ACC112 (cell line): ENCODE measurements around the gene EPHA8.

ENCODE experiments used
- H2AFZ ChIP-seq: fragments of 200-600 bp; sonication (generic); one replicate; pipeline ENCODE4 v1.6.0; 2017; ENCODE audit warnings: antibody characterized with exemption, low read length; ENCODE audit not compliant: unreplicated experiment
- H3K27ac ChIP-seq: fragments of 200-600 bp; sonication (generic); 2 replicates; pipeline ENCODE4 v1.5.1; 2014; ENCODE audit warnings: low read depth, mild to moderate bottlenecking, antibody characterized with exemption, low read length, moderate library complexity
- H3K27me3 ChIP-seq: fragments of 200-600 bp; sonication (generic); 2 replicates; pipeline ENCODE4 v1.6.1; 2014; ENCODE audit warnings: mild to moderate bottlenecking, antibody characterized with exemption, low read length, moderate library complexity, mixed read lengths; ENCODE audit not compliant: insufficient read depth
- H3K36me3 ChIP-seq: fragments of 200-600 bp; sonication (generic); 2 replicates; pipeline ENCODE4 v1.6.1; 2016; ENCODE audit warnings: mild to moderate bottlenecking, antibody characterized with exemption, low read length, moderate library complexity, mixed read lengths; ENCODE audit not compliant: insufficient read depth
- H3K4me1 ChIP-seq: fragments of 200-600 bp; sonication (generic); one replicate; pipeline ENCODE4 v1.6.1; 2016; ENCODE audit warnings: low read length, mixed read lengths; ENCODE audit not compliant: insufficient read depth, unreplicated experiment, control insufficient read depth
- H3K4me3 ChIP-seq: fragments of 200-600 bp; sonication (generic); 2 replicates; pipeline ENCODE4 v1.5.1; 2014; ENCODE audit warnings: mild to moderate bottlenecking, low read depth, low read length
- H3K79me2 ChIP-seq: fragments of 200-600 bp; sonication (generic); one replicate; pipeline ENCODE4 v1.6.0; 2016; ENCODE audit warnings: low read length; ENCODE audit not compliant: control insufficient read depth, unreplicated experiment, insufficient read depth

Gene EPHA8

GRCh38 chr1:22526098-22526497 is 37.2 kb upstream of the EPHA8 start:
- Histone ChIP-seq H2AFZ (no peak overlapping the region), H3K36me3 (peaks cover 4% of the 10 kb centered on the region; the same call in 1 of the 2 replicates), H3K27me3 (no peaks in the 10 kb centered on the region), H3K4me3 (no peak overlapping the region), H3K27ac (no peak overlapping the region), H3K4me1 (no peaks in the 10 kb centered on the region), H3K79me2 (no peaks in the 10 kb centered on the region)

DNA sequence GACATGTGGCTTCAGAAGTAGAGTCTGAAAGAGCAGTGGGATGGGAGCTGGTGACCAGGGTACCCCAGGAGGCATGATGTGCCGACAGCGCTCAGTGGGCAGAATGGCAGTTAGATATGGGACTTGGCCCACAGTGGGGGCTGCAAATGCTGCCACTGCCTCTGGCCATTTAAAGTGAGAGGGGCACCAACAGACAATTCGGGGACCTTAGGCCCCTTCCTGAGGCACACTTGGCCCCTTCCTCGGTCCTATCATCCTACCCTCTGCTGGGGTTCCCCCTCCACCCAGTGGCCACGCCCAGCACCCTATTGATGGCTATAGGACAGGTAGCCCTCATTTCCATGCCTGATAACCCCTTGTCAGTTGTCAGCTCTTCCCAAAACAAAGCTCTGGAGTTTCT is 36.6 kb upstream of the EPHA8 start:
- no peaks in the 10 kb centered on the region for H3K79me2 ChIP-seq
- H2AFZ ChIP-seq, result no peak overlapping the region
- no peaks in the 10 kb centered on the region for H3K27me3 ChIP-seq
- H3K27ac ChIP-seq, result no peak overlapping the region
- H3K4me3 ChIP-seq, result no peak overlapping the region
- H3K4me1 ChIP-seq, result no peaks in the 10 kb centered on the region
- H3K36me3 ChIP-seq, result peaks cover 4% of the 10 kb centered on the region; the same call in 1 of the 2 replicates

DNA sequence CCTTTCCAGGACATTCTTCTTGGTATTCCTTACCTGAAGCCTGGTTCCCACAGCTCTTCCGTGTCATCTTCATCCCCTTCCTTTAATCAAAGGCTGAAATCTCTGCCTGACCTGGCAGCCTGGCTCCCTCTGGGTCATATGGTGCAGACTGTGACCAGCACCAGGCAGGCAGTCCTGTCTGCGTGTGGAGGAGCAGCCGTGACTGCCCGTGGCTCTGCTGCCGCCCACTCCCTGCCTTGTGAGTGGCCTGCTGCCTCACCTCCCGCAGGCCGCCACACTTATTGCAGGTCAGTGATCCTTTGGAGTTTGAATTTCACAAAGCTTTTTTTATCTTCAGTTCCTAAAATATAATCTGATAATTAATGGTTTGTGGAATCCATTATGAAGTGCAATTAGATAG is 36.2 kb upstream of the EPHA8 start:
- Histone ChIP-seq H3K79me2 (no peaks in the 10 kb centered on the region), H3K4me3 (no peak overlapping the region), H3K36me3 (peaks cover 3% of the 10 kb centered on the region; the same call in 1 of the 2 replicates), H2AFZ (no peak overlapping the region), H3K4me1 (no peaks in the 10 kb centered on the region), H3K27ac (no peak overlapping the region), H3K27me3 (no peaks in the 10 kb centered on the region)

- Histone ChIP-seq H3K36me3 (no peaks in the 10 kb centered on the region), H3K79me2 (no peaks in the 10 kb centered on the region), H2AFZ (no peak overlapping the region), H3K27me3 (no peaks in the 10 kb centered on the region), H3K4me1 (no peaks in the 10 kb centered on the region), H3K27ac (no peak overlapping the region), H3K4me3 (no peak overlapping the region)
These were observed 35.6 kb upstream of the EPHA8 start for GRCh38 chr1:22527555-22528296.

GRCh38 chr1:22528451-22528850 is 34.8 kb upstream of the EPHA8 start:
- Histone ChIP-seq H3K4me3 (no peak overlapping the region), H3K27me3 (no peaks in the 10 kb centered on the region), H2AFZ (no peak overlapping the region), H3K27ac (no peak overlapping the region), H3K79me2 (no peaks in the 10 kb centered on the region), H3K36me3 (no peaks in the 10 kb centered on the region), H3K4me1 (no peaks in the 10 kb centered on the region)

DNA sequence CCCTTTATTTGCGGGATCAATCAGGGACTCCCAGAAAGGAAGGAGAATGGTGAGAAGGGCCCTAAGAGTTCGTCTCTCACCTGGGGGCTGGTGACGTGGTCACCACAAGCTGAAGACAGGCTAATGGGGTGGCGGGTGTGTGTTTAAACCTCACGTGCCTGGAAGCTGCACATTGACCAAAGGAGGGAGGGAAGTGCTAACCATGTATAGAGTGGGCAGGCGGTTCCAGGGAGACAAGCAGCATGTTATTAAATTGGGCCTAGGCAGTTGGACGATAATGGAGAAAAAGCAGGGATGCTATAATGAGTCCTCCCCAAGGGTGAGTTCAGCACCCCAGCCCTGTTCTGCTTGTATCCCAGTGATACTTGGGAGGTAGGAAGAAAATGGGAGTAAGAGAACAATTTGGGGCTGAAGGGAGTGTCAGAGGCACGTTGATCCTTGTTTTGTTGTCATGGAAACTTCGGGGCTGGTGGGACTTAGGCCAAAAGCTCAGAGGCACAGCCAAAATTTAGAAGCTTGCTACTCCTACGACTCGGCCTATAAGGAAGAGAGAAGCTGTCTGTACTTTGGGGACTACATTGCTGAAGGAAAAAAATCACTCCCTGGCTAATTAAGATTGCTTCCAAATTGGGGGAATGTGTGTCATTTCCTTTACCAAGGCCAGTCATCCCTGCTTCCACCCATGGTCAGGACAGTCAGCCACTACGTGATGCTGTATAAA is 33.2 kb upstream of the EPHA8 start:
- no peaks in the 10 kb centered on the region for H3K36me3 ChIP-seq
- H3K4me3 ChIP-seq, result no peak overlapping the region
- H3K27ac ChIP-seq, result no peak overlapping the region
- no peaks in the 10 kb centered on the region for H3K4me1 ChIP-seq
- no peak overlapping the region for H2AFZ ChIP-seq
- no peaks in the 10 kb centered on the region for H3K79me2 ChIP-seq
- H3K27me3 ChIP-seq, result no peaks in the 10 kb centered on the region

GRCh38 chr1:22530715-22531114 is 32.6 kb upstream of the EPHA8 start:
- Histone ChIP-seq H3K27ac (no peak overlapping the region), H2AFZ (no peak overlapping the region), H3K27me3 (no peaks in the 10 kb centered on the region), H3K4me1 (no peaks in the 10 kb centered on the region), H3K79me2 (no peaks in the 10 kb centered on the region), H3K36me3 (no peaks in the 10 kb centered on the region), H3K4me3 (no peak overlapping the region)

GRCh38 chr1:22531251-22531650 is 32.0 kb upstream of the EPHA8 start:
- Histone ChIP-seq H3K79me2 (no peaks in the 10 kb centered on the region), H2AFZ (no peak overlapping the region), H3K36me3 (no peaks in the 10 kb centered on the region), H3K27me3 (no peaks in the 10 kb centered on the region), H3K4me3 (no peak overlapping the region), H3K4me1 (no peaks in the 10 kb centered on the region), H3K27ac (no peak overlapping the region)

DNA sequence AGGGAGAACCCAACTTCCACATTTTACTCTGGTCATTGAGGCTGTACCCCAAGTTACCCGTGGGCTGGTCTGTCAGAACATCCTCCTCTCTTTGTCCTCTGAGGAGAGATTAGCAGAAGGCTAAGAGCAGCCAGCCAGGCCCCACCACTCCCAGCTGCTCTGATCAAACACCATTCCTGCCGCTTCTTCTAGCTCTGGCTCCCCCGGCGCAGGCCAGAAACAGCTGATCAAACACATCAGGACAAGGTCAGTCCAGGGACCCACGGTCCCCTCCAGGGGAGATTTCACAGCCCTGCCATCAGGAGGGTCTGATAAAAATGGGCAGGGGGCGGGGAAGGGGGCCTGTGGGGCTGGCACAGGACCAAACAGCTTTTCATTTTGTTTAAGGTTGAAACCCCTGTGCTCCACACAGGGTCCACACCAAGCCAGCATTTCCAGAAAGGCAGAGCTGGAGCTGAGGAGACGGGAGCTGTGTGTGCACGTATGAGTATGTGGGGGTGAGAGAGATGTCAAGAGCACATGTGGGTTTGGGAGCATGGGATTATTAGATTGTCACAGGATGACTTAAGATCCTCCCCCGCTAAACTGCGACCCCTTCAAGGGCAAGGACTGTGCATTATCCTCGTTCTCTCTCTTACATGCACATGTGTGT is 29.9 kb upstream of the EPHA8 start:
- H3K27ac ChIP-seq, result no peak overlapping the region
- no peak overlapping the region for H2AFZ ChIP-seq

GRCh38 chr1:22534951-22535350 is 28.3 kb upstream of the EPHA8 start:
- H3K27ac ChIP-seq, result no peak overlapping the region
- no peaks in the 10 kb centered on the region for H3K27me3 ChIP-seq
- peaks cover under 1% of the 10 kb centered on the region for H3K4me1 ChIP-seq
- no peaks in the 10 kb centered on the region for H3K79me2 ChIP-seq
- no peak overlapping the region for H2AFZ ChIP-seq
- no peak overlapping the region for H3K4me3 ChIP-seq
- no peaks in the 10 kb centered on the region for H3K36me3 ChIP-seq

More for the DNA sequence above, 29.9 kb upstream of the EPHA8 start:
- Histone ChIP-seq H3K36me3 (no peaks in the 10 kb centered on the region), H3K27me3 (no peaks in the 10 kb centered on the region), H3K4me3 (no peak overlapping the region), H3K79me2 (no peaks in the 10 kb centered on the region), H3K4me1 (no peaks in the 10 kb centered on the region)
